Measurements from ENCODE around the gene PACRG.

PACRG gene

DNA sequence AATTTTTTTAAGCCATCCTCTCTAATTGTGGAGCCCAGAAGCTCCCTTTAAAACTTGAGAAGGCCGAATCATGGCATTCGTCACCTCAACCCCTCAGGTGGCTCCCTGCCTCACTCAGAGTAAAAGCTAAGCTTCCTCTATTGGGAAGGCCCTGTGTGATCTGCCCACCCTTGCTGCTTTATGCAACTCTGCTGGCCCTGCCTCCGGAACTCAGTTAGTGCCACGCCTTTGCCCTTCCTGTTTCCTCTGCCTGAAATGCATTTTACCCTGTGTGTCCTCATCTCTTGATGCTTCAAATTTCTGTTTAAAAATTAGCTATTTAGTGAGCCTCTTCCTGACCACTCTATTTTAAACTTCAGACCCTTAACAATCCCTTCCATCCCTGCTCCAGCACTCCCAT lies 5.7 kb downstream of the PACRG start:
- Histone ChIP-seq H2AFZ (ENCODE audit: low read depth, low read length, severe bottlenecking) (no peak overlapping the region), H3K9ac (ENCODE audit: low read length) (no peak overlapping the region)

GRCh38 chr6:162736961-162737360 lies 9.2 kb downstream of the PACRG start:
- H3K79me2 ChIP-seq (ENCODE audit: insufficient read depth, low read length): no peaks in the 10 kb centered on the region
- H4K20me1 ChIP-seq (ENCODE audit: low read depth, low read length): no peaks in the 10 kb centered on the region
- no peaks in the 10 kb centered on the region for H3K36me3 ChIP-seq (ENCODE audit: low read length)
- H3K27ac ChIP-seq (ENCODE audit: low read depth, low read length): no peak overlapping the region
- H3K9ac ChIP-seq (ENCODE audit: low read length): no peak overlapping the region
- H2AFZ ChIP-seq (ENCODE audit: low read depth, low read length, severe bottlenecking): no peak overlapping the region
- H3K4me3 ChIP-seq (ENCODE audit: insufficient read depth, low read length, poor library complexity, severe bottlenecking): no peak overlapping the region
- H3K27me3 ChIP-seq (ENCODE audit: low read length): no peaks in the 10 kb centered on the region
- H3K9me3 ChIP-seq (ENCODE audit: insufficient read depth, low read length): no peaks in the 10 kb centered on the region
- H3K4me2 ChIP-seq (ENCODE audit: low read depth, low read length, poor library complexity, severe bottlenecking): no peak overlapping the region
- no peaks in the 10 kb centered on the region for H3K9me2 ChIP-seq (replicated peaks; ENCODE audit: insufficient read depth, low read length)
- no peak for TF ChIP-seq EZH2phosphoT487 (conservative IDR thresholded peaks at IDR 0.05; ENCODE audit: low read length)
- TF ChIP-seq, protein P1, sequence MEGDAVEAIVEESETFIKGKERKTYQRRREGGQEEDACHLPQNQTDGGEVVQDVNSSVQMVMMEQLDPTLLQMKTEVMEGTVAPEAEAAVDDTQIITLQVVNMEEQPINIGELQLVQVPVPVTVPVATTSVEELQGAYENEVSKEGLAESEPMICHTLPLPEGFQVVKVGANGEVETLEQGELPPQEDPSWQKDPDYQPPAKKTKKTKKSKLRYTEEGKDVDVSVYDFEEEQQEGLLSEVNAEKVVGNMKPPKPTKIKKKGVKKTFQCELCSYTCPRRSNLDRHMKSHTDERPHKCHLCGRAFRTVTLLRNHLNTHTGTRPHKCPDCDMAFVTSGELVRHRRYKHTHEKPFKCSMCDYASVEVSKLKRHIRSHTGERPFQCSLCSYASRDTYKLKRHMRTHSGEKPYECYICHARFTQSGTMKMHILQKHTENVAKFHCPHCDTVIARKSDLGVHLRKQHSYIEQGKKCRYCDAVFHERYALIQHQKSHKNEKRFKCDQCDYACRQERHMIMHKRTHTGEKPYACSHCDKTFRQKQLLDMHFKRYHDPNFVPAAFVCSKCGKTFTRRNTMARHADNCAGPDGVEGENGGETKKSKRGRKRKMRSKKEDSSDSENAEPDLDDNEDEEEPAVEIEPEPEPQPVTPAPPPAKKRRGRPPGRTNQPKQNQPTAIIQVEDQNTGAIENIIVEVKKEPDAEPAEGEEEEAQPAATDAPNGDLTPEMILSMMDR (IDR thresholded peaks at IDR 0.05; ENCODE audit: insufficient read depth, low read length, poor library complexity, severe bottlenecking): no peak
- no peaks in the 10 kb centered on the region for H3F3A ChIP-seq (ENCODE audit: insufficient read depth)

More for the DNA sequence above, 5.7 kb downstream of the PACRG start:
- H3F3A ChIP-seq (ENCODE audit: insufficient read depth): no peaks in the 10 kb centered on the region
- no peaks in the 10 kb centered on the region for H4K20me1 ChIP-seq (ENCODE audit: low read depth, low read length)
- H3K27me3 ChIP-seq (ENCODE audit: low read length): no peaks in the 10 kb centered on the region
- H3K9me3 ChIP-seq (ENCODE audit: insufficient read depth, low read length): no peaks in the 10 kb centered on the region
- no peaks in the 10 kb centered on the region for H3K79me2 ChIP-seq (ENCODE audit: insufficient read depth, low read length)
- H3K4me2 ChIP-seq (ENCODE audit: low read depth, low read length, poor library complexity, severe bottlenecking): no peak overlapping the region
- no peaks in the 10 kb centered on the region for H3K36me3 ChIP-seq (ENCODE audit: low read length)
- H3K9me2 ChIP-seq (replicated peaks; ENCODE audit: insufficient read depth, low read length): no peaks in the 10 kb centered on the region
- no peak overlapping the region for H3K4me3 ChIP-seq (ENCODE audit: insufficient read depth, low read length, poor library complexity, severe bottlenecking)
- no peak for TF ChIP-seq EZH2phosphoT487 (conservative IDR thresholded peaks at IDR 0.05; ENCODE audit: low read length)
- TF ChIP-seq, protein P1 (IDR thresholded peaks at IDR 0.05; ENCODE audit: insufficient read depth, low read length, poor library complexity, severe bottlenecking): no peak
- H3K27ac ChIP-seq (ENCODE audit: low read depth, low read length): no peak overlapping the region

DNA sequence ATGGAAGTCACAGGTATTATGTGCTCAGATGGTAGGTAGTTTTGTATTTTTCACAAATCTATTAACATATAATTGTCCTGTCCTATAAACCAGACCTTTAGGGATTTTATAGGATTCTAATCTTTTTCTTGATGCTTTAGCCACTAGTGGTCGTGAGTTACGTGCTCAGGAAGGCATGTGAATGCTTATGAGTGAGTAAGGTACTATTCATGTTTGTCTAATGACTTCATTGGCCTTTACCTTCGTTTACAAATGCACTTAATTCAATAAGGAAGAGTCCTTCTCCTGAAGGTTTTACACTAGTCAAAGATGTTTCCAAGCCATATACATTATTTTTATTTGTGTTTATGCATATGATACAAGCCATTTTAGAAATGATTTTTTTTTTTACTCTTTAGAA lies 23.0 kb downstream of the PACRG start:
- Histone ChIP-seq H3K27me3 (ENCODE audit: low read length) (no peaks in the 10 kb centered on the region), H3K4me3 (ENCODE audit: insufficient read depth, low read length, poor library complexity, severe bottlenecking) (no peak overlapping the region), H3K9me2 (replicated peaks; ENCODE audit: insufficient read depth, low read length) (no peaks in the 10 kb centered on the region; the same call in 1 of the 2 replicates), H3K79me2 (ENCODE audit: insufficient read depth, low read length) (no peaks in the 10 kb centered on the region), H4K20me1 (ENCODE audit: low read depth, low read length) (no peaks in the 10 kb centered on the region), H3K9me3 (ENCODE audit: insufficient read depth, low read length) (no peaks in the 10 kb centered on the region), H3K4me2 (ENCODE audit: low read depth, low read length, poor library complexity, severe bottlenecking) (no peak overlapping the region), H2AFZ (ENCODE audit: low read depth, low read length, severe bottlenecking) (no peak overlapping the region), H3F3A (ENCODE audit: insufficient read depth) (no peaks in the 10 kb centered on the region), H3K36me3 (ENCODE audit: low read length) (no peaks in the 10 kb centered on the region), H3K27ac (ENCODE audit: low read depth, low read length) (no peak overlapping the region), H3K9ac (ENCODE audit: low read length) (no peak overlapping the region)
- TF ChIP-seq, protein P1 (IDR thresholded peaks at IDR 0.05; ENCODE audit: insufficient read depth, low read length, poor library complexity, severe bottlenecking): no peak
- no peak for TF ChIP-seq EZH2phosphoT487 (conservative IDR thresholded peaks at IDR 0.05; ENCODE audit: low read length)
